Measurements from ENCODE around the gene NPAS4. TPM values are rescaled to one million over a fixed set of nuclear protein-coding genes. Genes with fewer than 3 reads are reported as not detected.

The NPAS4 gene
- total and polyA plus RNA-seq, 2 of the 4 experiments (the other 2 are of a cell fraction): under 0.01 to 0.77 TPM

- intact Hi-C loops (cut with micrococcal nuclease): no loop called here
- CTCF ChIA-PET: no interaction called here
Observed at GRCh38 chr11:66462010-66462409, 41.2 kb downstream of the NPAS4 start.

More at GRCh38 chr11:66462010-66462409, 41.2 kb downstream of the NPAS4 start:
- Histone ChIP-seq H3K4me2 (ENCODE audit: low read depth, low read length) (no peak overlapping the region), H3K27me3 (ENCODE audit: control insufficient read depth, insufficient read depth, low read length) (peaks cover 2% of the 10 kb centered on the region; the same call in 1 of the 2 replicates), H3K79me1 (ENCODE audit: low read depth in 1 of 2, low read length in 2 of 2) (0 out of 4 replicates have a peak, but pooled peaks cover 0 to 2% of the 10 kb centered on the region in 2 experiments), H2AK9ac (replicated peaks; ENCODE audit: low read depth, low read length, poor library complexity) (no peak overlapping the region), H3K56ac (ENCODE audit: extremely low read depth, insufficient read depth, low read length) (no peak overlapping the region), H2AFZ (replicated peaks; ENCODE audit: low read length, poor library complexity) (no peak overlapping the region), H2BK15ac (ENCODE audit: low read depth, low read length) (no peak overlapping the region), H3K9me1 (ENCODE audit: insufficient read depth, low read length) (no peaks in the 10 kb centered on the region), H3K23ac (ENCODE audit: low read depth, low read length) (no peak overlapping the region), H4K91ac (ENCODE audit: insufficient read depth, low read depth, low read length) (no peak overlapping the region), H3K18ac (ENCODE audit: low read depth, low read length) (no peak overlapping the region), H3K36me3 (ENCODE audit: control insufficient read depth, insufficient read depth, low read length) (no peaks in the 10 kb centered on the region), H3K9ac (ENCODE audit: low read depth, low read length) (no peak overlapping the region), H3K14ac (replicated peaks; ENCODE audit: low read depth, low read length) (no peak overlapping the region), H4K8ac (ENCODE audit: low read depth in 2 of 2, low read length in 2 of 2) (no peak overlapping the region), H4K5ac (ENCODE audit: low read depth, low read length) (no peak overlapping the region), H2BK120ac (ENCODE audit: low read depth, low read length) (no peak overlapping the region), H4K20me1 (ENCODE audit: insufficient read depth, low read length) (no peaks in the 10 kb centered on the region), H3K4ac (ENCODE audit: low read depth, low read length) (no peak overlapping the region), H2BK20ac (ENCODE audit: low read depth, low read length) (no peak overlapping the region), H3K4me1 (ENCODE audit: control insufficient read depth, insufficient read depth, low read length) (0 out of 2 replicates have a peak, but pooled peaks cover 3% of the 10 kb centered on the region), H2AK5ac (ENCODE audit: low read depth, low read length) (no peak overlapping the region), H3K9me3 (ENCODE audit: control insufficient read depth, insufficient read depth, low read length) (peaks cover 4% of the 10 kb centered on the region; the same call in 1 of the 2 replicates), H3K27ac (ENCODE audit: insufficient read depth, low read length) (no peak overlapping the region), H2BK5ac (ENCODE audit: low read depth, low read length, poor library complexity, severe bottlenecking) (no peak overlapping the region), H3K4me3 (ENCODE audit: insufficient read depth, low read depth, low read length) (no peak overlapping the region)
- DNase-seq (no peak), ATAC-seq (ENCODE audit: low read depth) (no peak)
- POLR2A ChIA-PET (ENCODE audit: unreplicated experiment): no interaction called here
- in situ Hi-C loops (cut with MboI; ENCODE audit: low sequenced_read_pairs) (no loop called here), dilution Hi-C loops (cut with HindIII; ENCODE audit: low sequenced_read_pairs, unreplicated experiment) (no loop called here)
- TF ChIP-seq BHLHE40 (IDR thresholded peaks at IDR 0.05; ENCODE audit: low read depth, low read length): no peak
- BruUV-seq (replicated peaks): no TSS peak
